ENCODE measurements around the gene ZNF862. TPM values are rescaled to one million over a fixed set of nuclear protein-coding genes. Genes with fewer than 3 reads are reported as not detected.

ZNF862 gene
- total and polyA plus RNA-seq, 10 of the 15 experiments (the other 5 are each of a cell fraction or from before 2014, with no cell fraction given): 0.49 to 7.7 (median 3.5) TPM

GRCh38 chr7:149821191-149822148, 16.7 kb upstream of the ZNF862 start:
- no peaks in the 10 kb centered on the region for H3K4me1 ChIP-seq (ENCODE audit: control insufficient read depth, insufficient read depth, low read length)
- H4K20me1 ChIP-seq (ENCODE audit: control insufficient read depth, insufficient read depth): no peaks in the 10 kb centered on the region
- no peak overlapping the region for H2AFZ ChIP-seq (ENCODE audit: control insufficient read depth, low read depth, low read length)
- ChIA-PET SMC1A (ENCODE audit: uncharacterized antibody, unreplicated experiment) (no interaction called here), RAD21 (ENCODE audit: unreplicated experiment) (no interaction called here), CTCF (no interaction called here), POLR2A (no interaction called here)
- no TSS peak for BruUV-seq (replicated peaks)
- TF ChIP-seq MTA3 (IDR thresholded peaks at IDR 0.05; ENCODE audit: borderline replicate concordance, low read length) (no peak), POLR2A (IDR thresholded peaks at IDR 0.05; ENCODE audit: low read depth, low read length) (no peak), TCF12 (IDR thresholded peaks at IDR 0.05; ENCODE audit: low read depth, low read length) (no peak), IRF3 (IDR thresholded peaks at IDR 0.05) (no peak), TBL1XR1 (IDR thresholded peaks at IDR 0.05; ENCODE audit: low read depth, low read length) (no peak)
- H3K4me3 ChIP-seq: no peak overlapping the region
- peaks cover 0 to 2% of the 10 kb centered on the region in 2 experiments; a peak in 2 of 4 replicates for H3K27me3 ChIP-seq (replicated peaks in 1 of 2; ENCODE audit: control insufficient read depth in 2 of 2, insufficient read depth in 2 of 2, low read length in 1 of 2)
- DNase-seq (ENCODE audit: low read depth, low spot score) (no peak), ATAC-seq (no peak), FAIRE-seq (no peak)
- WGBS (ENCODE audit: insufficient coverage, insufficient replicate concordance, low lambda C conversion rate, missing lambda C conversion rate): 34% methylated on average over 27 of the region's 30 CpGs
- in situ Hi-C loops (cut with MboI) (no loop called here), intact Hi-C loops (cut with micrococcal nuclease; ENCODE audit: unreplicated experiment) (no loop called here)
- H3K79me2 ChIP-seq (ENCODE audit: control insufficient read depth, insufficient read depth, low read length): no peaks in the 10 kb centered on the region
- no peaks in the 10 kb centered on the region for H3K36me3 ChIP-seq (ENCODE audit: control insufficient read depth in 2 of 2, insufficient read depth in 2 of 2, low read length in 1 of 2)
- no peak overlapping the region for H3K9ac ChIP-seq (ENCODE audit: control insufficient read depth, insufficient read depth, low read length)
- no peak overlapping the region for H3K27ac ChIP-seq (ENCODE audit: control insufficient read depth, insufficient read depth)
- no peak overlapping the region for H3K4me2 ChIP-seq (ENCODE audit: control insufficient read depth, insufficient read depth)
- H3K9me3 ChIP-seq (replicated peaks; ENCODE audit: control insufficient read depth, insufficient read depth, low read length): no peaks in the 10 kb centered on the region

GRCh38 chr7:149822353-149822943, 15.7 kb upstream of the ZNF862 start:
- CTCF ChIA-PET: no interaction called here
- H3K36me3 ChIP-seq (ENCODE audit: control insufficient read depth in 2 of 2, insufficient read depth in 2 of 2, low read length in 1 of 2): no peaks in the 10 kb centered on the region
- no peak overlapping the region for H3K27ac ChIP-seq (ENCODE audit: control insufficient read depth, insufficient read depth)
- no peaks in the 10 kb centered on the region for H4K20me1 ChIP-seq (ENCODE audit: control insufficient read depth, insufficient read depth)
- FAIRE-seq: no peak
- SMC1A ChIA-PET (ENCODE audit: uncharacterized antibody, unreplicated experiment): no interaction called here
- no peaks in the 10 kb centered on the region for H3K4me1 ChIP-seq (ENCODE audit: control insufficient read depth, insufficient read depth, low read length)
- H3K4me2 ChIP-seq (ENCODE audit: control insufficient read depth, insufficient read depth): no peak overlapping the region
- H2AFZ ChIP-seq (ENCODE audit: control insufficient read depth, low read depth, low read length): no peak overlapping the region
- no peaks in the 10 kb centered on the region for H3K79me2 ChIP-seq (ENCODE audit: control insufficient read depth, insufficient read depth, low read length)
- no peak for DNase-seq (ENCODE audit: low read depth, low spot score)
- ATAC-seq: no peak
- in situ Hi-C loops (cut with MboI) (no loop called here), intact Hi-C loops (cut with micrococcal nuclease; ENCODE audit: unreplicated experiment) (no loop called here)
- WGBS (ENCODE audit: insufficient coverage, insufficient replicate concordance, low lambda C conversion rate, missing lambda C conversion rate): 34% methylated on average over 22 of the region's 22 CpGs
- BruUV-seq (replicated peaks): no TSS peak
- no peak overlapping the region for H3K9ac ChIP-seq (ENCODE audit: control insufficient read depth, insufficient read depth, low read length)
- no peaks in the 10 kb centered on the region for H3K9me3 ChIP-seq (replicated peaks; ENCODE audit: control insufficient read depth, insufficient read depth, low read length)
- POLR2A ChIA-PET: no interaction called here
- H3K27me3 ChIP-seq (replicated peaks in 1 of 2; ENCODE audit: control insufficient read depth in 2 of 2, insufficient read depth in 2 of 2, low read length in 1 of 2): peaks cover 0 to 2% of the 10 kb centered on the region in 2 experiments; a peak in 2 of 4 replicates
- RAD21 ChIA-PET (ENCODE audit: unreplicated experiment): no interaction called here
- H3K4me3 ChIP-seq: no peak overlapping the region
- TF ChIP-seq IKZF2 (IDR thresholded peaks at IDR 0.05): no peak
- TF ChIP-seq RAD21 (IDR thresholded peaks at IDR 0.05; ENCODE audit: insufficient read depth, low read depth, low read length): no peak
- TF ChIP-seq SMC3 (IDR thresholded peaks at IDR 0.05; ENCODE audit: borderline replicate concordance, low read length): no peak
- TF ChIP-seq MLLT1 (IDR thresholded peaks at IDR 0.05): no peak
- no peak for TF ChIP-seq ZBTB40 (IDR thresholded peaks at IDR 0.05; ENCODE audit: borderline replicate concordance)

All from GM12878 (cell line).